ENCODE results near the gene RHCE. TPM values are rescaled to one million over a fixed set of nuclear protein-coding genes. Genes with fewer than 3 reads are reported as not detected.

RHCE gene
- total and polyA plus RNA-seq, 2 of the 8 experiments (the other 6 are each of a cell fraction or from before 2014, with no cell fraction given): 0.23 to 0.50 TPM

DNA sequence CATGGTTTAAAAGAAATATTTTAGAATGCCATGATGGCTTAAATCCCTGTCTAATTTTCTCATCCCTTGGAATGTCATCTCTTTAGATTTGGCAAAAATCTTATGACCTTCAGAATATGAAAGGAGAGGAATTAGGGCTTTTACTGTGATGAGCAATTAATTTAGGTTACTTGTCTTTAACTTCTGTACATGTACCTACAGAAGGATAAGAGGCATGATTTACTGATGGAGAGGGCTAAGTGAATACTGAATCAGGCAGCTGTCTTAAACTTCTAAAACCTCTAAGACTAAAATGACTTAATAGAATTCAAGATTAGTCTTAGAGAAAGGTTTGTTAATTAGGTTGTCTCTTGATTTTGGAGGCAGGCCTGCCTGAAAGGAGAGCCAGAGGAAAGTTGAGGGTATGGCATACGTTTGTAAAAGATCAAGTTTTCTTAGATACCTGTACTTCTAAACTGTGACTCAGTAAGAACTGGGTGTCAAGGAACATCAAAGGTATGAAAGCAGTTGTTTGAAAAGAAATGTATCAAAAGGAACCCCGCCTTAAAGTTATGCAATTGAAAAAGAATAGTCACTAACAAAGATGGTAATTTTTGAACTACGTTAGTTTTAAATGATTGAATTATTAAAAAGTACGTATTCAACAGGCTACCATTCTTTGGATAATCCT lies 22.5 kb upstream of the RHCE start:
- H2BK20ac ChIP-seq (ENCODE audit: low read length): no peak overlapping the region
- H4K8ac ChIP-seq (ENCODE audit: extremely low read depth, insufficient read depth, low read length): no peak overlapping the region
- no peak overlapping the region for H3K56ac ChIP-seq (replicated peaks; ENCODE audit: insufficient read length, low read depth, low read length)
- no peak overlapping the region for H2BK12ac ChIP-seq (ENCODE audit: low read depth, low read length)
- H3K79me1 ChIP-seq (ENCODE audit: low read depth, low read length): 0 out of 2 replicates have a peak, but pooled peaks cover 4% of the 10 kb centered on the region
- no peak overlapping the region for H3K23ac ChIP-seq (ENCODE audit: insufficient read length)
- no peak overlapping the region for H2BK15ac ChIP-seq (ENCODE audit: low read length)
- 91% methylated on average over 4 of the region's 4 CpGs; no CpG with 5 or more reads in 1 of the 2 experiments for WGBS, 2 experiments (ENCODE audit: extremely low coverage in 1 of 2, insufficient coverage in 1 of 2, insufficient read length in 1 of 2, insufficient replicate concordance in 2 of 2, low coverage in 1 of 2, low lambda C conversion rate in 2 of 2, missing lambda C conversion rate in 1 of 2)
- H3K4me1 ChIP-seq (replicated peaks in 1 of 4; ENCODE audit: control insufficient read depth in 3 of 4, insufficient read depth in 4 of 4, low read length in 3 of 4): peaks cover 0 to 4% (median 0%) of the 10 kb centered on the region in 4 experiments; a peak in 2 of 7 replicates
- no peak overlapping the region for H3K4me3 ChIP-seq (ENCODE audit: extremely low read depth in 1 of 4, insufficient read depth in 2 of 4, low read depth in 3 of 4, low read length in 4 of 4)
- CTCF ChIA-PET (ENCODE audit: partially characterized antibody): interaction anchor here (0.6 to 0.7 kb wide), 3 partner anchors 19 to 74 kb away, joined by 3 to 7 read pairs (median 4); no protein-coding TSS in a partner anchor
- H3K4me2 ChIP-seq (ENCODE audit: insufficient read depth in 1 of 2, low read depth in 2 of 2, low read length in 2 of 2): no peak overlapping the region
- H3K27me3 ChIP-seq (replicated peaks in 1 of 4; ENCODE audit: control insufficient read depth in 3 of 4, extremely low read depth in 1 of 4, insufficient read depth in 3 of 4, low read length in 3 of 4): no peaks in the 10 kb centered on the region
- H3K36me3 ChIP-seq (ENCODE audit: control insufficient read depth in 2 of 4, insufficient read depth in 4 of 4, low read length in 3 of 4): no peaks in the 10 kb centered on the region
- no peak overlapping the region for H3K14ac ChIP-seq (ENCODE audit: insufficient read length)
- no peak for DNase-seq (ENCODE audit: low read depth in 1 of 2, low spot score in 2 of 2)
- no peak for FAIRE-seq
- POLR2A ChIA-PET (ENCODE audit: partially characterized antibody): no interaction called here
- H3K18ac ChIP-seq (ENCODE audit: extremely low read depth, low read length): no peak overlapping the region
- H4K20me1 ChIP-seq (replicated peaks in 1 of 2; ENCODE audit: control insufficient read depth in 1 of 2, insufficient read depth in 2 of 2, low read length in 2 of 2): peaks cover 0 to 5% of the 10 kb centered on the region in 2 experiments
- no peak overlapping the region for H4K91ac ChIP-seq (replicated peaks; ENCODE audit: insufficient read length, low read length)
- no peaks in the 10 kb centered on the region; the same call in 1 of the 2 replicates for H3K23me2 ChIP-seq (ENCODE audit: low read depth, low read length)
- no peak overlapping the region for H2AK5ac ChIP-seq (ENCODE audit: low read depth, low read length)
- H4K5ac ChIP-seq (ENCODE audit: insufficient read length, low read depth, low read length): no peak overlapping the region
- no peak overlapping the region for H2BK5ac ChIP-seq (ENCODE audit: low read depth, low read length)
- no peak overlapping the region for H2AFZ ChIP-seq (ENCODE audit: low read length)
- no peak overlapping the region for H3K9ac ChIP-seq (replicated peaks in 1 of 4; ENCODE audit: extremely low read depth in 1 of 4, low read depth in 3 of 4, low read length in 3 of 4)
- peaks cover 0 to 23% of the 10 kb centered on the region in 2 experiments; a peak in 2 of 4 replicates for H3K79me2 ChIP-seq (ENCODE audit: control insufficient read depth in 1 of 2, insufficient read depth in 2 of 2, low read length in 2 of 2)
- H2BK120ac ChIP-seq (replicated peaks; ENCODE audit: low read depth, low read length): no peak overlapping the region
- H3K27ac ChIP-seq (ENCODE audit: low read depth, low read length): no peak overlapping the region
- H3K9me3 ChIP-seq (ENCODE audit: insufficient read depth in 2 of 2, low read depth in 1 of 2, low read length in 1 of 2): no peaks in the 10 kb centered on the region
- H3K4ac ChIP-seq (replicated peaks; ENCODE audit: insufficient read length, low read depth, low read length): no peak overlapping the region
- TF ChIP-seq HDAC6 (IDR thresholded peaks at IDR 0.05; ENCODE audit: low read depth, low read length) (no peak), CHD1 (IDR thresholded peaks at IDR 0.05; ENCODE audit: low read depth, low read length) (no peak), CEBPB (IDR thresholded peaks at IDR 0.05; ENCODE audit: low read depth, low read length) (no peak), TBP (IDR thresholded peaks at IDR 0.05; ENCODE audit: low read depth, low read length) (no peak)
- TF ChIP-seq, protein P1, sequence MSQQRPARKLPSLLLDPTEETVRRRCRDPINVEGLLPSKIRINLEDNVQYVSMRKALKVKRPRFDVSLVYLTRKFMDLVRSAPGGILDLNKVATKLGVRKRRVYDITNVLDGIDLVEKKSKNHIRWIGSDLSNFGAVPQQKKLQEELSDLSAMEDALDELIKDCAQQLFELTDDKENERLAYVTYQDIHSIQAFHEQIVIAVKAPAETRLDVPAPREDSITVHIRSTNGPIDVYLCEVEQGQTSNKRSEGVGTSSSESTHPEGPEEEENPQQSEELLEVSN (IDR thresholded peaks at IDR 0.05): no peak

Data from H1 (cell line).